ACC112 (cell line): ENCODE measurements around the gene GPR27.
A peak's percentile ranks its signal among the peaks of the same experiment; 100 is the strongest.

ENCODE experiments used
- H2AFZ ChIP-seq: fragments of 200-600 bp; sonication (generic); one replicate; pipeline ENCODE4 v1.6.0; 2017; ENCODE audit warnings: antibody characterized with exemption, low read length; ENCODE audit not compliant: unreplicated experiment
- H3K27ac ChIP-seq: fragments of 200-600 bp; sonication (generic); 2 replicates; pipeline ENCODE4 v1.5.1; 2014; ENCODE audit warnings: low read depth, mild to moderate bottlenecking, antibody characterized with exemption, low read length, moderate library complexity
- H3K27me3 ChIP-seq: fragments of 200-600 bp; sonication (generic); 2 replicates; pipeline ENCODE4 v1.6.1; 2014; ENCODE audit warnings: mild to moderate bottlenecking, antibody characterized with exemption, low read length, moderate library complexity, mixed read lengths; ENCODE audit not compliant: insufficient read depth
- H3K36me3 ChIP-seq: fragments of 200-600 bp; sonication (generic); 2 replicates; pipeline ENCODE4 v1.6.1; 2016; ENCODE audit warnings: mild to moderate bottlenecking, antibody characterized with exemption, low read length, moderate library complexity, mixed read lengths; ENCODE audit not compliant: insufficient read depth
- H3K4me1 ChIP-seq: fragments of 200-600 bp; sonication (generic); one replicate; pipeline ENCODE4 v1.6.1; 2016; ENCODE audit warnings: low read length, mixed read lengths; ENCODE audit not compliant: insufficient read depth, unreplicated experiment, control insufficient read depth
- H3K4me3 ChIP-seq: fragments of 200-600 bp; sonication (generic); 2 replicates; pipeline ENCODE4 v1.5.1; 2014; ENCODE audit warnings: mild to moderate bottlenecking, low read depth, low read length
- H3K79me2 ChIP-seq: fragments of 200-600 bp; sonication (generic); one replicate; pipeline ENCODE4 v1.6.0; 2016; ENCODE audit warnings: low read length; ENCODE audit not compliant: control insufficient read depth, unreplicated experiment, insufficient read depth

Gene GPR27

DNA sequence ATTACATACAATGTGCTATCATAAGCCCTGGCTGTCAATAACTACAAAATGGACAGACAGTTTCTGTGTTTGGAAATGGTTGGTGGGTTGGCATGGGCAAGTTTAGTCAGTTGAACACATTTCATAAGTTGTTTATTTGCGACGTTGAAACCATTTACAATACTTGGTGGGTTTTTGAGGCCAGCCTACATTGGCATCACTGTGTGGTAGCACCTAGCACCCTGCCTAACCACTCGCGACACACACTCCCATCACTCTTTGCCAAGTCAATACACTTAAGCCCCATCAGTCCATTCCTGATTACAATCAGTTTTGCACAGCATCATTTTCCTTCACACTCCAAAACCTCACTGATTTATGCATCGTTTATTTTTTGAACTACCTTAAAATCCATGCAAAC, 17.5 kb downstream of the GPR27 start:
- H3K27me3 ChIP-seq, result peaks cover 58% of the 10 kb centered on the region
- no peaks in the 10 kb centered on the region for H3K4me1 ChIP-seq
- no peak overlapping the region for H3K27ac ChIP-seq
- H3K4me3 ChIP-seq, result no peak overlapping the region
- H2AFZ ChIP-seq, result no peak overlapping the region
- no peaks in the 10 kb centered on the region for H3K79me2 ChIP-seq
- H3K36me3 ChIP-seq, result no peaks in the 10 kb centered on the region

DNA sequence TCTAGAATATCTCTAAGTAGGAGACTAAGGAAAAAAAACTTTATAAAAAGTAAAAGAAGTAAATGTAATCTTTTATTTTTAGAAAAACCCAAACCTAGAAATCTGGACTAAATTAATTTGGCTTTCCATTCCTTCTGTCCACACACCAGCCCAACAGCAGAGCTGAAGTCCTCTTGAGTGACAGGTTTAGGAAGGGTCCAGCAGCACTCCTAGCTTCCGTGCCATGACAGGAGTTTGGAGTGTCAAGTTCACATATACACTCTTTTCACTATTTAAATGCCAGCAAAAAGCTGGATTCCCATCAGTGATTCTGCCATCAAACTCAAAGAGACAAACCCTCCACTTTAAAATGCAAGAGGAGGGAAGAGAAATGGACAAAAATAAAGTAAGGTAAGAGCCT, 18.2 kb downstream of the GPR27 start:
- Histone ChIP-seq H3K4me3 (no peak overlapping the region), H3K27ac (no peak overlapping the region), H3K27me3 (peaks cover 54% of the 10 kb centered on the region)

DNA sequence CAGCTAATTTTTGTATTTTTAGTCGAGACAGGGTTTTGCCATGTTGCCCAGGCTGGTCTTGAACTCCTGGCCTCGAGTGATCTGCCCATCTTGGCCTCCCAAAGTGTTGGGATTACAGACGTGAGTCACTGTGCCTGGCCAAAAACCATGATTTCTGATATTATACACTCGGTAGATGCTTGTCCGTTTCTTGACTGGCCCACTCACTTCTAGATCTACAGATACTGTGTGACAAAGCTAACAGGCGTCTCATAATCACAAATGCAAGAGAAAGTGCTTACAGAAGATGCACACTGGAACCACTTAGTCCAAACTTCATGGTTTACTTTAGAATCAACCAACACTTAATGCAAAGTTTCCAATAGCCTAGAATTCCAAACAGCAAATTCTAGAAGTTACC, 22.9 kb downstream of the GPR27 start:
- H3K79me2 ChIP-seq, result no peaks in the 10 kb centered on the region
- H3K27me3 ChIP-seq, result peaks cover 66% of the 10 kb centered on the region
- H3K36me3 ChIP-seq, result no peaks in the 10 kb centered on the region
- H3K27ac ChIP-seq, result no peak overlapping the region
- no peaks in the 10 kb centered on the region for H3K4me1 ChIP-seq
- H2AFZ ChIP-seq, result no peak overlapping the region
- H3K4me3 ChIP-seq, result no peak overlapping the region

More for the DNA sequence above, 18.2 kb downstream of the GPR27 start:
- H2AFZ ChIP-seq, result no peak overlapping the region
- H3K79me2 ChIP-seq, result no peaks in the 10 kb centered on the region
- no peaks in the 10 kb centered on the region for H3K36me3 ChIP-seq
- no peaks in the 10 kb centered on the region for H3K4me1 ChIP-seq

DNA sequence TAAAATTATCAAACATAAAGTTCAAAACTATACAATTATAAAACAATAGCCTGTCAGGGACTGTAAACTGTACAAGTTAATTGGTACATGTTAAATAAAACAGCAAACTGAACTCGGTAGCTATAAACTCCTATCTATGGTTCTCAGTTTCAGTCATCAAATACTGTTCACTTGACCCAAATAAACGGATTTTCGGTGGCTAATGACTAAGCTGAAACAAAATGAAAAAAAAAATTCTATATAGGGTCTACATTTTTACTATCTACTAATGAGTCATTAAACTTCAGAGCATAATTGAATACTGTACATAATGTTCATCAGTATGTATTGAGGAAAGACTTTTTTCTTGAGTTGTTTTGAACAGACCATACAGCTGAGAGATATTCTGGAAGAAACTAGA, 24.7 kb downstream of the GPR27 start:
- no peaks in the 10 kb centered on the region for H3K36me3 ChIP-seq

DNA sequence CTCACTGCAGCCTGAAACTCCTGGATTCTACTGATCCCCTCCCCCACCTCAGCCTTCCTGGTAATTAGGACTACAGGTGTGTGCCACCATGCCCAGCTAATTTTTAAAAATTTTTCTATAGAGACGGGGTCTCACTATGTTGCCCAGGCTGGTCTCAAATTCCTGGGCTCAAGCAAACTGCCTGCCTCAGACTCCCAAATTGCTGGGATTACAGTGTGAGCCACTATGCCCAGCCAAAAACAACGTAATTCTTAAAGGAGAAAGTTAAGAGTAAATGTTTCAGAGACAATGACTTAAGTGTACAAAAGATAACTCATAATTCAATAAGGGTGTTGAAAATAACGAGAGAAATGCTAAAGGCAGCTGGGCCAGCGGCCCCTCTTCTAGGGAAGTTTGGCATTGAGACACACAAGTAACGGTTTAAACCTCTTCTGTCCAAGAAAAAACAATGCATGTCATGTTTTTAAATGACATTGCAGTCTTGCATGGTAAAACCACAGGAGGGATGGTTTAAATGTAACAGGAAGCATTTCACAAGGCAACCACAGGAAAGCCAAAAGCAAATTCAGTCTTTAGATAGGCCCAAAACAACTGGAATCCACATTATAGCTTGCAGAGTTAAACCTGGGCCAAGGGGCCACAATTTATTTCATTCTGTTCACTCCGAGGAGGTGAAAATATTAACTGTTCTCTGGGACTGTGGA, 26.2 kb downstream of the GPR27 start:
- H3K36me3 ChIP-seq, result no peaks in the 10 kb centered on the region
- H3K27me3 ChIP-seq, result peaks cover 71% of the 10 kb centered on the region
- no peaks in the 10 kb centered on the region for H3K4me1 ChIP-seq
- no peak overlapping the region for H2AFZ ChIP-seq
- no peak overlapping the region for H3K4me3 ChIP-seq
- no peak overlapping the region for H3K27ac ChIP-seq
- no peaks in the 10 kb centered on the region for H3K79me2 ChIP-seq

More for the DNA sequence above, 24.7 kb downstream of the GPR27 start:
- Histone ChIP-seq H3K4me1 (no peaks in the 10 kb centered on the region), H2AFZ (no peak overlapping the region), H3K4me3 (no peak overlapping the region), H3K27ac (no peak overlapping the region), H3K79me2 (no peaks in the 10 kb centered on the region), H3K27me3 (peaks cover 69% of the 10 kb centered on the region)

DNA sequence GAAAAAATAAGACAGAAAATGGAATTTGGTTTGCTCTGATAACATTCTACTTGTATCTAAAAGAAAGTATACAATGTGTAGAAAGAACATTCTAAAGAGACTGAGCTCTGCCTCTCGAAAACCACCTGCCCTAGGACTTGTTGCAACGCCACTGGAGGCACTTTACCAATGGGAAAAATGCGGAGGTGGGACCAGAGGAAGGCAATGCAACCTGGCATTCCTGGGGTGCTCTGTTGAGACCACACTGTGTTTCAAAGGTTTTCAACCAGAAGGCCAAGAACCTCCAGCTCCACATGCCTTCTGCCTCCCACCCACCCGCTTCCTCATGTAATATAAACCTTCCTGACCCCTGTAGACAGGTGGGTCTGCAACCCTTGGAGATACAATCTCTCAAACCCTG, 26.8 kb downstream of the GPR27 start:
- peaks cover 70% of the 10 kb centered on the region for H3K27me3 ChIP-seq
- no peak overlapping the region for H3K27ac ChIP-seq
- H3K4me3 ChIP-seq, result no peak overlapping the region
- no peaks in the 10 kb centered on the region for H3K36me3 ChIP-seq
- no peaks in the 10 kb centered on the region for H3K79me2 ChIP-seq
- no peaks in the 10 kb centered on the region for H3K4me1 ChIP-seq
- no peak overlapping the region for H2AFZ ChIP-seq

DNA sequence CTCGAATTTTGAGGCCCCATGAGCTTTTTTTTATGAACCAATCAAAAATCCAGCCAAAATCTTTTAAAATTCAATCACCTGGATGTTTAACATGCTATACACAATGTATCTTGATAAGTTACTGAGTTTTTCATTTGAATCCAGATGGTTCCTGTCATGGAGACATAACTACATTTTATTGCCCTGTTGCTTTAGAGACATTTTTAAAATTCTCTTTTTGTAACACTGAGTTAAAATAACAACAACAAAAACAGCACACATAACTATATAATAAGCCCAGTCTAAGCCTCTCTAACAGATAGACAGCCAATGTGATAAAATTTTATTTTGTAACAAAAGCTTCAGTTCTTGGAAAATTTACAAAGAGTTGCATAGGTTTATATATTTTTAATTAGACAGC, 29.5 kb downstream of the GPR27 start:
- H3K79me2 ChIP-seq, result no peaks in the 10 kb centered on the region
- H2AFZ ChIP-seq, result no peak overlapping the region
- H3K27me3 ChIP-seq, result peaks cover 96% of the 10 kb centered on the region
- H3K4me3 ChIP-seq, result no peak overlapping the region
- no peak overlapping the region for H3K27ac ChIP-seq
- H3K4me1 ChIP-seq, result no peaks in the 10 kb centered on the region
- no peaks in the 10 kb centered on the region for H3K36me3 ChIP-seq

DNA sequence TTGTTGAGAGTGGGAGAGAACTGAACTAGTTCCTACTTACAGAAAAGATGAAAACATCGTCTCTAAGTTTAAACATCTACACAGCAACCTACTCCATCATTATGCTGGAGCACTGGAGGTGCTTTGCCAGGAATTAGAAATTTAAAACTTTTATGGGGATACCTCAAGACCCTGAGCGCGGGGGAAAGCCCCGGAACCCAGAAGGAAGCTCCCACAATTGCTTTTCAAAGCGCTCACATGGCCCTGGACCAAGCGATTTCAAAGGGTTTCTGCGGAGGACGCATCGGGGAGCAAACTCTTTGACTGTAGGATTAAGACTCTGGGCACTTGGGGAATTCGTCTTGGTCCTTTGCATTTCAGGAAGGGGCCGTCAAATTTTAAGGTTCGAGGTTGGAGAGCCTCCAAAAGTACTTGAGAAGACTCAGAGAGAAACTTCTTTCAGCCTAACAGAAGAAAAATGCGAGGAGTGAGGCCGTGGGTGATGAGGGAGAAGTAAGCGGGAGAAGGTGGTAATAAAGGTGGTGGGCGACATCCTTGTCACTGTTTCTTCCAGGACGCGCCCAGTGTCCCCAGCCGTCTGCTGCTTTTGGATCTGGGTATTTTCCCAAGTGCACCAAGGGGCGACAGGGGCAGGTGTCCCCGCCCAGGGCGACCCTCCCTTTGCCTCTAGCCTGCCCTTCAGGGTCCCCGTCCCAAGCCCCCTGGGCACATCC, 30.7 kb downstream of the GPR27 start:
- Histone ChIP-seq H2AFZ (no peak overlapping the region), H3K36me3 (no peaks in the 10 kb centered on the region), H3K27me3 (peaks cover 84% of the 10 kb centered on the region), H3K4me3 (peak overlapping the region; percentile 21; the same call in 1 of the 2 replicates), H3K79me2 (no peaks in the 10 kb centered on the region), H3K4me1 (no peaks in the 10 kb centered on the region), H3K27ac (no peak overlapping the region)

DNA sequence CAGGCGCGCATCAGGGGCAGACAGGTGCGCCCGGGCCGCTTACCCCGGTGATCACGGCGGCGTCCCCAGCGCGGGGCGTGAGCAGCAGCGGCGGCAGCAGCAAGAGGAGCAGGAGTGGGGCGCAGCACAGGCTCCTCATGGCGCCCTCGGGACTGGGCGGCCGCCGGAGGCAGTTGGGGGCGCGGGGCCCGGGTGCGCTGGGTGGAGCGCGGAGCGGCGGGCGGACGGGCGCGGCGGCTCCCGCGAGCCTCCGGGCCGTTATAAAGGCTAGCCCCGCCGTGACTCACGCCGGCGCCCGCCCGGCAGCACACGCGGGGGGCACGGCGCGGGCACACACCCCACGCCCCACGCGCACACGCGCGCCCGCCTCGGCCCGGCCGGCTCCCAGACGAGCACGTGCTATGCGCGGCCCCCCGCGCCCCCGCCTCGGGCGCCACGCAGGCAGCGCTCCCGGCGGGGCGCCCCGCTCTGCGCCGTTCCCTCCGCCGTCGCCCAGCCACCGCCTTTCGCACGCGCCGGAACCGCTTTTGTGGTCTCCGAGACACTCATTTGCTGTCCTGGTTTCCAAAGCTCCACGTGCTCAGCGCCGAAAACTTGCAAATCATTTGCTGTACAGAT, 31.4 kb downstream of the GPR27 start, which contains the start of gene PROK2:
Gene PROK2 (minus strand): TSS at position 235 of the 618 bp plus-strand sequence. CDS start 96 bp downstream, at position 139.
- Histone ChIP-seq H3K4me1 (no peaks in the 10 kb centered on the region), H3K27ac (no peak within 1 kb of the TSS), H3K79me2 (no peaks in the 10 kb centered on the region), H3K36me3 (no peaks in the 10 kb centered on the region), H3K27me3 (peaks cover 78% of the 10 kb centered on the region), H3K4me3 (peak within 1 kb of the TSS; percentile 21; the same call in 1 of the 2 replicates), H2AFZ (no peak within 1 kb of the TSS)

DNA sequence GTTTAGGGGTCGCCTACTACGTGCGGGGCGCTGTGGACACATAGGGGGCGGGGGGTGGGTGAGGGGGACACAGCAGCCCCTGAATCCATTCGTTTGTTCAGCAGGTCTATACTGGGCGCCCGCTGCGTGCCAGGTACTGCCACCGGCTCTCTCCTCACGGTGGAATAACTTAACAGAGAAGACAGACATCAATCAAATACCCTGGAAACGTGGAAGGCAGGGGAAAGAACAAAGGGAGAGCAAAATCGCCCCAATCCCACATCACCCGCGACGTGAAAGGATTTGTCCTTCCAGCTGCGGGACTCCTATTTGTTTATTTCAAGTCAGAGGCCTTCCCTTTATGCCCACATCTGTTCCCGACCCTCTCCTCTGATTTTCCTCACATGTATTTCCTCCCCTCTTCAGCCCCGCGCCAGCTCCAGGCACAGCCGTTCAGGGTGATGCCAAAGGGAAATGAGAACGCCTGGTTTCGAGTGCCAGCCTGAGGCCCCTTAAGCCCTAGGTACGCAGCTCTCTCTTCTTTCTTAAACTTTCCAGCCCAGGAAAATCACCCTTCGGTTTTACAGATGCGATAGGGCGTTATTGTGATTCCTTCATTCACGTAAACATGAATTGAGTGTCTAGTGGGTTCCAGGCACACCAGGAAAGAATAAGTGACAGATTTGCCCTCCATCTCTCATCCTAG, 32.0 kb downstream of the GPR27 start:
- peaks cover 72% of the 10 kb centered on the region for H3K27me3 ChIP-seq
- H3K27ac ChIP-seq, result no peak overlapping the region
- H3K79me2 ChIP-seq, result no peaks in the 10 kb centered on the region
- H3K4me3 ChIP-seq, result 0 out of 2 replicates have a peak overlapping the region, but pooled peaks have one; percentile 21
- H3K4me1 ChIP-seq, result no peaks in the 10 kb centered on the region
- no peak overlapping the region for H2AFZ ChIP-seq
- H3K36me3 ChIP-seq, result no peaks in the 10 kb centered on the region
